ENCODE data around the gene MS4A6E.
"Not testable (repeated sequence)": the region's sequence is repeated elsewhere in the genome, so short reads cannot be mapped to it uniquely, and the experiment has no call there.

Gene MS4A6E

GRCh38 chr11:60326955-60327354 is at the start of gene MS4A6E:
MS4A6E (plus strand) TSS chr11:60327255; CDS start chr11:60334896, 7,641 bp downstream.
- DNase-seq (ENCODE audit: extremely low read depth in 1 of 2, low read depth in 1 of 2), result no peak

GRCh38 chr11:60280412-60280811 is 46.6 kb upstream of the MS4A6E start, which contains the start of gene MS4A4A:
MS4A4A (plus strand) TSS chr11:60280666; CDS start chr11:60280676, 10 bp downstream.
- no peak for DNase-seq (ENCODE audit: extremely low read depth in 1 of 2, low read depth in 1 of 2)

- DNase-seq (ENCODE audit: extremely low read depth in 1 of 2, low read depth in 1 of 2), result no peak
Measured at GRCh38 chr11:60281485-60281884, 45.6 kb upstream of the MS4A6E start.

- no peak for DNase-seq (ENCODE audit: extremely low read depth in 1 of 2, low read depth in 1 of 2)
Measured at GRCh38 chr11:60282286-60282685, 44.8 kb upstream of the MS4A6E start.

- DNase-seq (ENCODE audit: extremely low read depth in 1 of 2, low read depth in 1 of 2), result not testable (repeated sequence)
Measured at GRCh38 chr11:60285411-60286126, 41.5 kb upstream of the MS4A6E start.

- DNase-seq (ENCODE audit: extremely low read depth in 1 of 2, low read depth in 1 of 2), result no peak
Measured at GRCh38 chr11:60288531-60288930, 38.5 kb upstream of the MS4A6E start.

- no peak for DNase-seq (ENCODE audit: extremely low read depth in 1 of 2, low read depth in 1 of 2)
Measured at GRCh38 chr11:60292145-60292544, 34.9 kb upstream of the MS4A6E start.

- DNase-seq (ENCODE audit: extremely low read depth in 1 of 2, low read depth in 1 of 2), result no peak
Measured at GRCh38 chr11:60301178-60301577, 25.9 kb upstream of the MS4A6E start.

GRCh38 chr11:60301884-60302283 is 25.2 kb upstream of the MS4A6E start:
- not testable (repeated sequence) for DNase-seq (ENCODE audit: extremely low read depth in 1 of 2, low read depth in 1 of 2)

- no peak for DNase-seq (ENCODE audit: extremely low read depth in 1 of 2, low read depth in 1 of 2)
Measured at GRCh38 chr11:60303661-60304060, 23.4 kb upstream of the MS4A6E start.

GRCh38 chr11:60305906-60306619 is 21.0 kb upstream of the MS4A6E start:
- no peak for DNase-seq (ENCODE audit: extremely low read depth in 1 of 2, low read depth in 1 of 2)

- DNase-seq (ENCODE audit: extremely low read depth in 1 of 2, low read depth in 1 of 2), result peak; percentile 5 to 16
Measured at GRCh38 chr11:60307507-60308195, 19.4 kb upstream of the MS4A6E start.

- no peak for DNase-seq (ENCODE audit: extremely low read depth in 1 of 2, low read depth in 1 of 2)
Measured at GRCh38 chr11:60310407-60310998, 16.6 kb upstream of the MS4A6E start.

GRCh38 chr11:60314635-60315321 is 12.3 kb upstream of the MS4A6E start:
- no peak for DNase-seq (ENCODE audit: extremely low read depth in 1 of 2, low read depth in 1 of 2)

GRCh38 chr11:60315871-60316270 is 11.2 kb upstream of the MS4A6E start:
- DNase-seq (ENCODE audit: extremely low read depth in 1 of 2, low read depth in 1 of 2), result no peak

GRCh38 chr11:60316317-60316716 is 10.7 kb upstream of the MS4A6E start:
- DNase-seq (ENCODE audit: extremely low read depth in 1 of 2, low read depth in 1 of 2), result no peak

GRCh38 chr11:60318726-60319125 is 8.3 kb upstream of the MS4A6E start:
- DNase-seq (ENCODE audit: extremely low read depth in 1 of 2, low read depth in 1 of 2), result no peak

- no peak for DNase-seq (ENCODE audit: extremely low read depth in 1 of 2, low read depth in 1 of 2)
Measured at GRCh38 chr11:60321051-60321450, 6.0 kb upstream of the MS4A6E start.

GRCh38 chr11:60328460-60328859 is 1.4 kb downstream of the MS4A6E start:
- DNase-seq (ENCODE audit: extremely low read depth in 1 of 2, low read depth in 1 of 2), result no peak

- no peak for DNase-seq (ENCODE audit: extremely low read depth in 1 of 2, low read depth in 1 of 2)
Measured at GRCh38 chr11:60332846-60333245, 5.8 kb downstream of the MS4A6E start.
